Lung (tissue), 12 donors: ENCODE measurements around the gene ADIRF. TPM values are rescaled to one million over a fixed set of nuclear protein-coding genes. Genes with fewer than 3 reads are reported as not detected.
A peak's percentile ranks its signal among the peaks of the same experiment; 100 is the strongest.

Source experiments
- ATAC-seq: fragments of 200-7000 bp; cut with Tn5 transposase; one replicate; pipeline ENCODE4 v1.9.1; 2020; ENCODE audit warnings: moderate number of reproducible peaks; ENCODE audit not compliant: insufficient read depth, low FRiP score
- DNase-seq, 3 donors: peaks; one replicate each; pipeline ENCODE4 v3.0.0-alpha.2; 2013 to 2017
- H3K27ac ChIP-seq, 2 donors: one replicate each; pipeline ENCODE4 v1.5.1; 2013; ENCODE audit warnings: mild to moderate bottlenecking in 2 of 2, moderate library complexity in 2 of 2, control low read depth in 1 of 2, inconsistent platforms in 1 of 2, low read depth in 1 of 2, low read length in 1 of 2
- H3K27me3 ChIP-seq, 3 donors: one replicate each; pipeline ENCODE4 v1.5.1; 2013; ENCODE audit warnings: low read length in 2 of 3; ENCODE audit not compliant: control insufficient read depth in 3 of 3, insufficient read depth in 3 of 3
- H3K36me3 ChIP-seq, 4 donors: one replicate each; pipeline ENCODE4 v1.5.1; 2013; ENCODE audit warnings: low read length in 4 of 4, mild to moderate bottlenecking in 1 of 4, moderate library complexity in 1 of 4; ENCODE audit not compliant: control insufficient read depth in 4 of 4, insufficient read depth in 4 of 4
- H3K4me1 ChIP-seq, 5 donors: one replicate each; pipeline ENCODE4 v1.5.1; 2013; ENCODE audit warnings: low read length in 5 of 5, mild to moderate bottlenecking in 2 of 5, moderate library complexity in 1 of 5; ENCODE audit not compliant: control insufficient read depth in 5 of 5, insufficient read depth in 5 of 5
- H3K4me3 ChIP-seq: one replicate; pipeline ENCODE4 v1.5.1; 2013; ENCODE audit warnings: mild to moderate bottlenecking, control low read depth, moderate library complexity
- H3K9ac ChIP-seq, 2 donors: one replicate each; pipeline ENCODE4 v1.5.1; 2013; ENCODE audit warnings: low read length in 2 of 2, control low read depth in 1 of 2; ENCODE audit not compliant: insufficient read depth in 1 of 2
- H3K9me3 ChIP-seq, 4 donors: one replicate each; pipeline ENCODE4 v1.5.1; 2013; ENCODE audit warnings: low read length in 3 of 4, mild to moderate bottlenecking in 1 of 4, moderate library complexity in 1 of 4; ENCODE audit not compliant: control insufficient read depth in 4 of 4, insufficient read depth in 3 of 4
- WGBS, 2 donors: extraction: QIAGEN DNeasy Blood & Tissue Kit; methylation state at CpG; one replicate each; pipeline ENCODE4 v1.1.7; 2013; 5-methylcytosine and 5-hydroxymethylcytosine counted together
- polyA plus RNA-seq, 2 donors: library from polyadenylated mRNA; stranded (reverse); fragments of 200-250 nt; gene quantifications; one replicate each; pipeline ENCODE4 v1.2.1, GENCODE V29; 2013
- total RNA-seq, 2 donors: library from RNA; depleted of rRNA in 1 of 2; stranded (reverse); fragments of >200 nt in 1 of 2; gene quantifications; one replicate each; pipeline ENCODE4 v1.2.1, GENCODE V29; 2014 to 2021
- TF ChIP-seq, protein P1 (sequence below): IDR thresholded peaks from 2 replicates; pipeline ENCODE4 v1.5.1; 2012; ENCODE audit warnings: mild to moderate bottlenecking; ENCODE audit errors: control extremely low read depth, extremely low read depth
- donor health status: control.
- donor health status: control.
- donor health status: Bipolar disorder and iron deficiency.
- donor health status: healthy.
- donor health status: DM: yes; HTN: yes; CAD: no.

ADIRF gene
- total and polyA plus RNA-seq, 4 donors = 61.4 to 597 (median 320) TPM

DNA sequence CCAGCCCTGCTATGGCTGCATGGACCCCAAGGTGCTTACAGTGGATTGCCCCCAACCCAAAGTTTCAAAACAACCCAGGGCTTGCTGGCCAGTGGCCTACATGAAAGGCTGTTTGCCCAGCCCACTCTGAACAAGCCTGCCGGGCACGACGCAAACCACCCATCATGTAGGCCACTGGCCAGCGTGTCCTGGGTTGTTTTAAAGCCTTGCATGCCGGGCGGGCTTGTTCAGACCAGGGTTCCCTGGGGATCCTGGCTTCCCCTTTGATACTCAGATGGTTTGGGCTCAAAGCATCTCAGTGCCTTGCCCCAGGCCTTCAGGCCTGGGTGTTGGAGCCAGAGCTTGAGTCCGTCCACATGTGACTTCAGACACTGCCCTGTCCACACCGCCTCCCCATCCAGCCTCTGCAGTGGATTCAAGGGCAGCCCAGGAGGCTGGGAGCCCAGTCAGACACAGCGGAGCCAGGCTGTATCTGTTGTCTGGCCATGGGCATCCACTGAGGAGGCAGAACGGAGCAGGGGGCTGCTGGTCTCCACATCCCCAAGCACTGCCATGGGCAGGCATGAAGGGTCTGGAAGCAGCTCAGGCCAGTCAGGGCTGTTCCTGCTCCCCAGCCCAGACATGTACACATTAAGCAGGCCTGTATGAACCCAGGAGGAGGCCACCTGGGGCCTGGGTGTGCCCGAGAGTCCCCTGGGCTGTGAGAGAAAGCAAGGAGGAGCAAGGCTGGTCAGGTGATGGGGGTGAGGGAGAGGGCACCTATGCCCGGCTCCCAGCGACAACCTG, 4.0 kb upstream of the ADIRF start:
- DNase-seq = no peak

DNA sequence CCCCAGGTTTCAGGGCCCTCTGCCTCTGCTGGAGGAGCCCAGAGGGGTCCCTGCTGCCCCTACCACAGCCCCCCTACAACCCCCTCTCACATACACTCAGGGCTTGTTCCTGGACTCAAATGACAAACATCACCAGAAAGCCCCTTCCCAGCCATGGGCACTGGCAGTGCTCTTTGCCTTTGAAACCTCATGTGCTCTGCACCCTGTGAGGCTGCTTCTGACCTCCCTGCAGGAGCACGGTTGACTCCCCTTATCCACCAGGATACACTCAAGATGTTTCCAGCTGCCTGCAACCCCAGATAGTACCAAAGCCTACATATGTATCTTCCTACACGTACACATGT, 3.5 kb upstream of the ADIRF start:
- H3K4me3 ChIP-seq = no peak overlapping the region
- no peak overlapping the region for H3K27ac ChIP-seq
- H3K36me3 ChIP-seq = no peaks in the 10 kb centered on the region
- ATAC-seq (no peak), DNase-seq (no peak)
- WGBS, 2 donors = 86 to 92% methylated on average over 2 of the region's 2 CpGs
- H3K9me3 ChIP-seq = no peaks in the 10 kb centered on the region
- peaks cover 0 to 35% (median 27%) of the 10 kb centered on the region in 5 donors for H3K4me1 ChIP-seq
- TF ChIP-seq, protein P1, sequence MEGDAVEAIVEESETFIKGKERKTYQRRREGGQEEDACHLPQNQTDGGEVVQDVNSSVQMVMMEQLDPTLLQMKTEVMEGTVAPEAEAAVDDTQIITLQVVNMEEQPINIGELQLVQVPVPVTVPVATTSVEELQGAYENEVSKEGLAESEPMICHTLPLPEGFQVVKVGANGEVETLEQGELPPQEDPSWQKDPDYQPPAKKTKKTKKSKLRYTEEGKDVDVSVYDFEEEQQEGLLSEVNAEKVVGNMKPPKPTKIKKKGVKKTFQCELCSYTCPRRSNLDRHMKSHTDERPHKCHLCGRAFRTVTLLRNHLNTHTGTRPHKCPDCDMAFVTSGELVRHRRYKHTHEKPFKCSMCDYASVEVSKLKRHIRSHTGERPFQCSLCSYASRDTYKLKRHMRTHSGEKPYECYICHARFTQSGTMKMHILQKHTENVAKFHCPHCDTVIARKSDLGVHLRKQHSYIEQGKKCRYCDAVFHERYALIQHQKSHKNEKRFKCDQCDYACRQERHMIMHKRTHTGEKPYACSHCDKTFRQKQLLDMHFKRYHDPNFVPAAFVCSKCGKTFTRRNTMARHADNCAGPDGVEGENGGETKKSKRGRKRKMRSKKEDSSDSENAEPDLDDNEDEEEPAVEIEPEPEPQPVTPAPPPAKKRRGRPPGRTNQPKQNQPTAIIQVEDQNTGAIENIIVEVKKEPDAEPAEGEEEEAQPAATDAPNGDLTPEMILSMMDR = no peak
- H3K9ac ChIP-seq = no peak overlapping the region
- peaks cover 0 to 13% (median 6%) of the 10 kb centered on the region in 3 donors for H3K27me3 ChIP-seq

More for the DNA sequence above, 4.0 kb upstream of the ADIRF start:
- 85 to 90% methylated on average over 13 of the region's 13 CpGs for WGBS, 2 donors
- H3K9me3 ChIP-seq = no peaks in the 10 kb centered on the region
- H3K4me1 ChIP-seq = peaks cover 0 to 34% (median 26%) of the 10 kb centered on the region in 5 donors
- TF ChIP-seq, protein P1 = no peak
- no peak overlapping the region for H3K4me3 ChIP-seq
- ATAC-seq = no peak
- H3K9ac ChIP-seq = no peak overlapping the region
- H3K27ac ChIP-seq = no peak overlapping the region
- H3K36me3 ChIP-seq = no peaks in the 10 kb centered on the region
- H3K27me3 ChIP-seq = peaks cover 0 to 12% (median 6%) of the 10 kb centered on the region in 3 donors

DNA sequence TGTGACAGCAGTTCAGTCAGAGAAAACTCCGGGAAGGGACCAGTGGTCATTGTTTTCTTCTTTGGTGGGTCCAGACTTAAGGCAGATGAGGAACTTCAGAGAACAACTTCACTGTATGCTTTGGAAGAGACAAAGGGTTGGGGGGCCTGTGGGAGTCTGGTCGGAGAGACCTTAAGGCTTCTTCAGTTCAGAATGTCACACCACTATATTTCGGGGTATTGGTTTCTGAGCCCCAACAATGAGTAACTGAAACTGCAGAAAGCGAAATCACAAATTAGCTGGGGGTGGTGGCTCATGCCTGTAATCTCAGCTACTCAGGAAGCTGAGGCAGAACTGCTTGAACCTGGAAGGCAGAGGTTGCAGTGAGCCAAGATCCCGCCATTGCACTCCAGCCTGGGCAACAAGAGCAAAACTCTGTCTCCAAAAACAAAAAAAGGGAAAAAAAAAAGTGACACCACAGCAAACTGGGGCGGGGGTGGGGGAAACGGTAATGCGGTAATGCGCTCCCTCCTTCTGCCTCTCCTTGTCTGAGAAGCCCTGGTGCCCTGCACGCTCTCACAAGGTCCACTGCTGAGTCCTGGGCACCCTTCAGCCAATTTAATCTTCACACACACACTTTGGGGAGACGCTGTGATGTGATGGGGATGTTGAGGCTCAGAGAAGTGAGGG, 2.2 kb upstream of the ADIRF start:
- TF ChIP-seq, protein P1 = no peak
- H3K9ac ChIP-seq = no peak overlapping the region
- peaks cover 0 to 13% (median 6%) of the 10 kb centered on the region in 3 donors for H3K27me3 ChIP-seq
- WGBS, 2 donors = 42 to 50% methylated on average over 11 of the region's 11 CpGs
- DNase-seq (peak in 1 of 3 donors; percentile 49), ATAC-seq (no peak)
- H3K36me3 ChIP-seq = no peaks in the 10 kb centered on the region
- peaks cover 0 to 44% (median 29%) of the 10 kb centered on the region in 5 donors for H3K4me1 ChIP-seq
- no peak overlapping the region for H3K27ac ChIP-seq
- no peaks in the 10 kb centered on the region for H3K9me3 ChIP-seq
- H3K4me3 ChIP-seq = no peak overlapping the region
